HG03571 (cell line): ENCODE results near the gene PHACTR2.

Source experiments
- ATAC-seq: cut with Tn5 transposase; IDR thresholded peaks from one replicate; pipeline ENCODE4 v1.9.1; 2021; ENCODE audit not compliant: unreplicated experiment

PHACTR2 gene

GRCh38 chr6:143803769-143804568 is 126.2 kb downstream of the PHACTR2 start:
- no peak for ATAC-seq

- no peak for ATAC-seq
These were observed 127.1 kb downstream of the PHACTR2 start for GRCh38 chr6:143804835-143805239.

- ATAC-seq: no peak
These were observed 128.7 kb downstream of the PHACTR2 start for GRCh38 chr6:143806282-143807102.

- no peak for ATAC-seq
These were observed 129.5 kb downstream of the PHACTR2 start for GRCh38 chr6:143807103-143807772.

DNA sequence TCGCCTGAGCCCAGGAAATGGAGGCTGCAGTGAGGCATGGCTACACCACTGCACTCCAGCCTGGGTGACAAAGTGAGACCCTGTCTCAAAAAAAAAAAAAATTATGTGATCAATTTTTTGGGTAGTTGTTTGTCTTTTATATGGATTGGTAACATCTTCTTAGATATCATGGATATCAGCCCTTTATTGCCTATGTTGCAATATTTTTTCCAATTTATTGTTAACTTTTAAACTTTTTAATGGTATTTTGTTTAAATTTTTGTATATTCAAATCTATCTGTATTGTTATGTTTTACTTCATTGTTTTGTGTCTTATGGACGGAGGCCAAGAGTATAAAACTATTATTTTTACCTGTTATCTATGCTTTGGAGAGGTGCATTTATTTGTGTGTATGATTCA is 133.0 kb downstream of the PHACTR2 start:
- ATAC-seq: no peak

- ATAC-seq: no peak
These were observed 133.9 kb downstream of the PHACTR2 start for GRCh38 chr6:143811501-143812157.

DNA sequence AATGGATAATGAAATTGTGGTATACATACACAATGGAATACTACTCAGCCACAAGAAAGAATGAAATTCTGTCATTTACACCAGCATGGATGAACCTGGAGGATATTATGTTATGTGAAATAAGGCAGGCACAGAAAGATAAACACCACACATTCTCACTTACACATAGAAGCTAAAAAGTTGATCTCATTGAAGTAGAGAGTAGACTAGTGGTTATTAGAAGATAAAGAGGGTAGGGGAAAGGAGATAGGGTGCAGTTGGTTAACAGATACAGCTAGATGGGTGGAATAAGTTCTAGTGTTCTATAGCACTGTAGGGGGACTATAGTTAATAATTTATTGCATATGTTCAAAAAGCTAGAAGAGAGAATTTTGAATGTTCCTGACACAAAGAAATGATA is 139.9 kb downstream of the PHACTR2 start:
- ATAC-seq: no peak

DNA sequence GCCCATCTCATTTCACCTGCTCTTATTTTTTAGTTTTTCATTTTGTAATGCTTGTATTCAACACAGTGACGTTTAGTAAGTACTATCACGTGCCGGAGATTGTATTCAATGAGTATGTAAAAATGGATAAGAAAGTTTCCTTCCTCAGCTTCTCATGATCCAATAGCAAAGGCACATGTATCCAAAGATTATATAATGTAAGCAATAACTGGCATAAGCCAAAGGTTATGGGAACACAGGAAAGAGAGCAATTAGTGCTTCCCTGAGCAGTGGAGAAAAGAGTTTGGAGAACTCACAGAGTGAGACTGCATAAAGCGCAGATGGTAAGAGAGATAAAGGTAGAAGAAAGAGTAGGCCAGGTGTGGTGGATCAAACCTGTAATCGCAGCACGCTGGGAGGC is 143.6 kb downstream of the PHACTR2 start:
- no peak for ATAC-seq

DNA sequence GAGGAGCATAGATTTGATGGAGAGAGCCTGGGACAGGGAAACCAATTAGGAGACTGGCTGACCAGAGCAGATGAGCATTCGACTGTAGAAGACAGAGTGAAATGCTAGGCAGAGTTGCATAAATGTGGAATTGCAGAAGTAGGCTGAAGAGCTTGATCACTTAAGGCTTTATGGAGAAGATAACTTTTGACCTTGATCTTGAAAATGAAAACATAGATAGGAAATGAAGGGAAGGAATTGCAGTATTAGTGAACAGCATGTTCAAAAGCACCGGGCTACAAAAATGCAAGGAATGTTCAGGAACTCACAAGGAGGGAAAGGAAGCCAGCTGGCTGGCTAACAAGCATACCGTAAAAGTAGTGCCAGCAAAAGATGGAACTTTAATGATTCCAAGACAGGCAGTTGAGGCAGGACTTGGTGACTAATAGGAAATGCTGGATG is 144.8 kb downstream of the PHACTR2 start:
- ATAC-seq: no peak

GRCh38 chr6:143823548-143823947 is 145.8 kb downstream of the PHACTR2 start:
- no peak for ATAC-seq

DNA sequence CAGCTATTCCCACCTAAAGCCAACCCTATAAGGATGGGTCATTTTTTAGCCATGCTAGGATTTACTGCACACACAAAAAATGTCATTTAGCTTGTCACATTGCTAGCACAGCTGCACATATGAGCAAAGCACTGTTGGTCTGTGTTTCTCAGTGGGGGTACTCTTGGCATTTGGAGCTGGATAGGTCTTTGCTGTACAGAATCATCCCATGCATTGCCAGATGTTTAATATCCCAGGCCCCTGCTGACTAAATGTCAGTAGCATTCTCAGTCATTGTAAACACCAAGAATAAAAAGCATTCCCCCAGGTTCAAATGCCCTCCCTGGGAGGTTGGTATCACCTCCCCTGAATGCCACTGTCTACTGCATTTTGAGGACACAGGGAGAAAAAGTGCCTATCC is 150.8 kb downstream of the PHACTR2 start:
- no peak for ATAC-seq

DNA sequence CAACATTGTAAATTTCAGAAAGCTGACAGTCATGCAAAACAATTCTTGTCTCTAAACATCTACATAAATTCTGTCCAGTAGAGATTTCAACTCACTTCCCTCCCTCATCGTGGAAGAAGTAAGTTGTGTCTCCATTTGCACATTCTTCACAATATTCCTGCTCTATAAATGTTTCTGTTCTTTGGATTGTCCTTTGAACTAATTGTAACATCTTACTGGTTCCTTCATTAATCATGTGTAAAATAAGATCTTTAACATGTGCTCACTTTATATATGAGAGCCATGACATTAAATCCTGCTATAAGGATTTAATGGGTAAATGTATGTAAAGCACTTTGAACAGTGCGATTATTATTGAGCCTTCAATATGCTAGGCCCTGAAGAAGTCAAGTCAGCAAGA is 158.4 kb downstream of the PHACTR2 start:
- no peak for ATAC-seq

DNA sequence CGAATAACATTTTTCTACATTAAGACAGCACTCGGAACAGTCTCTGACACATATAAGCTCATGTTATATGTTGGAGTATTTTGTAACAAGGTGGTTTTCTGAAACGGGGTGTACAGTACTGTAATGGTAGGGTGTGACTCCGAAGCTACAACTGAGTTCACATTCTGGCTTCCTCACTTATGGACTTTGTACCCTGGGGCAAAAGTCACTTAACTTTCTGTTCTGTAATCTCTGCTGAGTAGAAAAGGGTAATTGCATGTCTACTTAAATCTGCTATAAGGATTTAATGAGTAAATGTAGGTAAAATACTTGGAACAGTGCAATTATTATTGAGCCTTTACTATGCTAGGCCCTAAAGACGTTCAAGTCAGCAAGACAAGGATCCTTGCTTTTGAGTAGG is 160.6 kb downstream of the PHACTR2 start:
- no peak for ATAC-seq

- ATAC-seq: no peak
These were observed 161.4 kb downstream of the PHACTR2 start for GRCh38 chr6:143839196-143839595.

DNA sequence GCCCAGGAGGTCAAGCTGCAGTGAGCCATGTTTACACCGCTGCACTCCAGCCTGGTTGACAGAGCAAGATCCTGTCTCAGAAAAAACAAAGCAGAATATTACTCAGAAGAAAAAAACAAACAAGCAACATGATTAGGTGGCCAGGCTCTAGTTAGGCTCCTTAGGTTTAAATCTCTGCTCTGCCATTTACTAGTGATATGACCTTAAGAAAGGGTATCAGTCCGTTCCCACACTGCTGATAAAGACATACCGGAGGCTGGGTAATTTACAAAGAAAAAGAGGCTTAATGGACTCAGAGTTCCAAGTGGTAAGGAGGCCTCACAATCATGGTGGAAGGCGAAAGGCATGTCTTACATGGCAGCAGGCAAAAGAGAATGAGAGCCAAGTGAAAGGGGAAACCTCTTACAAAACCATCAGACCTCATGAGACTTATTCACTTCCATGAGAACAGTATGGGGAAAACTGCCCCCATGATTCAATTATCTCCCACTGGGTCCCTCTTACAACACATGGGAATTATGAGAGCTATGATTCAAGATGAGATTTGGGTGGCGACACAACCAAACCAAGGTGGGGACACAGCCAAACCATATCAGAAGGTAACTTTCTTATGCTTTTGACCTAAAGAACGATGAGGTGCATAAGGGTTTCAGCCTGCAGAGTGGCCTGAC is 163.0 kb downstream of the PHACTR2 start:
- no peak for ATAC-seq

DNA sequence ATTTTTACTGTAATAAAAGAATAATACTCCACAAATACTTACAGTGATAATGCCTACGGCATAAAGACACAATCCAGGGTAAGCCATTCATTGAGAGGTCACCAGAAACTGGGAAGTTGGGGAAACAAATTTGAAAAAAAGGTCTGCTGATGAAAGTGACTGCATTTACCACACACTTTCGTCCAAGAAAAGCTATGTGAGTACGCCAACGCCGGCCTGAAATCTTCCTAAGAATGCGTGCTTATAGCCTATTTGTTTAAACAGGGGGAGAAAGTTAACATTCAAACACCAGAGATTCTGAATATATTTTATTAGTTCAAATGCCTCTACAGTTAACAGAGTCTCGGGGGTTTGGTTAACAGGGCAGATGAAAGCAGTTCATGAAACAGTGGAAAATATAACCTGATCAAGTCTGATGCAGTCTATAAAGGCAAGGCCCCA is 164.7 kb downstream of the PHACTR2 start:
- ATAC-seq: no peak

DNA sequence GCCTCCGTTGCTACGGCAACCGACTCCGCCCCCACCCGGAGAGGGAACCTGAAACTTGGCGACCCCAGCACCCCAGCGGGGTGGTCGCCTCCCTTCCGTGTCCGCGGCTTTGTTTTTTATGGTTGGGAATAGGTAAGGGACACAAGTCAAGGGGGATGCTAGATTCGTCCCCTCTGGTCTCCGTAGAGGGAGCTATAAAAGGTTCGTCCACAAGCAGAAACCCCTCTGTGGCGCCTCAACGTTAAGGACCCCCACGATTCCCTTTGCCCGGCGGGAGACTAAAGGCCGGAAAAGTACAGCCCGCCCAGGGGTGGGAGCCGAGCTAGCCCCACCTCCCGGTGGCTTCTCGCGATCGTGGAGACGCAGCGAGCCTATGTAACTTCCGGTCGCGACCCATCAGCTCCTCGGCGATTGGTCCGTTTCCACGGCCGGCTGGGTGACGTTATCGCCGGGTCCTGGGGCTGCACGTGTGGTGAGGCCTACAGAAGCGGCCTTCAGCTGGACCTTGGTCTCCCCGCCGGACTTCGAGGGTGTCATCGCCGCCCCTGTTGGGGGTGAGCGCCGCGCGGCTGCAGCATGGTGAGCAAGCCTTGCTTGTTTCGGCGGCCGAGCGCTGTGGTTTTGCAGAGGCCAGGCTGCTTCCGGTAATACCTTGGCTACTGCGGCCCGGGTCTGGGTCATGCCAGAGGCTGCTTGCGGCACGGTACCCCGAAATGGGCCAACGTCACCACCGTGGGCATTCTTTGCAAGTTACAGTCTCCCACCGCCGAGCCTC is 165.3 kb downstream of the PHACTR2 start, which contains the start of gene LTV1:
LTV1 (plus strand) TSS at position 437 of the 775 bp plus-strand sequence; CDS start at position 577, 140 bp downstream.
- peak; percentile 100 for ATAC-seq

DNA sequence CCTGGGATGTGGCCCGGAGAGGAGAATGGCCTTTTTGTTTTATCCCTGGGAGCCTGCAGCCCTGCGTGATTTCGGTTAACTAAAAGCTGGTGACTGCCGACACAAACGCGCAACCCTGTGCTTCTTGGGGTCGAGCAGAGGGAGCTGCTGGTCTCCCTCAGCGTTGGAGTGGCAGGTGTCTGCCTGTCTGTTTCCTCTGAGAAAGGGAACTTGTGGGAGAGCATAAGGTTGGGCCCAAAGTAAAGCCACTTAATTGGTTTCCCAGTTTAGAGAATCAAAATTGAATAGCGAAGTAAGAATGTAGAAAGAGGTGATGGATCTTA is 165.9 kb downstream of the PHACTR2 start:
- ATAC-seq: peak; percentile 1

DNA sequence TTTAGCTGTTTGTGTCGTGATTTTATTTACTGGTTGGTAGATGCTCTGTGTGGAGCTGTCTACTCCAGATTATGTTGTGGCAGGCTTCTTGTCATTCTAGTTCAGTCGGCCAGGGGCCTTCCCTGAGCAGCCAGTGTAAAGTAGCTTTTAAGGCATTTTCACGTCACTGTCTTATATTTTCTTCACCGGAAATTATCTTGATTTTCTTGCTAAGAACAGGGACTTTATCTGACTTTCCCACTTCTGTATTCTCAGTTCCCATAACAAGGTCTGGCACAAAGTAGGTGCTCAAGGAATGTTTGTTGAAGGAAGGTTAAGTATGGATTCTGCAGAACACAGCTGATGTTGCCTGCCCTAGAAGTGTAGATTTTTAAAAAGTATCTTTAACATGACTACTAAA is 166.2 kb downstream of the PHACTR2 start:
- ATAC-seq: no peak

GRCh38 chr6:143845033-143845432 is 167.3 kb downstream of the PHACTR2 start:
- ATAC-seq: no peak
